CD4-positive, alpha-beta T cell treated with Interleukin-17A for 1 hour (primary cell): Measurements from ENCODE around the gene OR6Y1.

Experiments used
- DNase-seq: peaks from one replicate; pipeline ENCODE4 v3.0.0-alpha.2; 2020

OR6Y1 gene

DNA sequence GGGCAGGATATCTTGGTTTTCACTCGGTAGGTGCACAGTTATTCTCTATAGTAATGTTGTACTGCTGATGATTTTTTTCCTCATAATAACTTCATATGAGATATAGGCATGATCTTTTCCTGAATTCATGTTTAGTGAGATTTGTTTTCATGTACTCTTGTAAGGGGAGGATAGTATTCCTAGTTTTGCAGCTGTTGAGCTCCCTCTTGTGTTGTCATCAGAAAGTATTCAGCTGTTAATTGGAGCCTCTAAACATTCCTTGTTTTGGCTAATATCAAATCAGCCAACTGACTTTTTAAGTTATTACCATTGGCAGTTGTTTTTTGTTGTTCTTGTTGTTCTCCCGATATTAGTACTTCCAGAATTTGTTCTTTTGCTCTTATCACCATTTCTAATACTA is 57.8 kb downstream of the OR6Y1 start:
- DNase-seq: no peak

DNA sequence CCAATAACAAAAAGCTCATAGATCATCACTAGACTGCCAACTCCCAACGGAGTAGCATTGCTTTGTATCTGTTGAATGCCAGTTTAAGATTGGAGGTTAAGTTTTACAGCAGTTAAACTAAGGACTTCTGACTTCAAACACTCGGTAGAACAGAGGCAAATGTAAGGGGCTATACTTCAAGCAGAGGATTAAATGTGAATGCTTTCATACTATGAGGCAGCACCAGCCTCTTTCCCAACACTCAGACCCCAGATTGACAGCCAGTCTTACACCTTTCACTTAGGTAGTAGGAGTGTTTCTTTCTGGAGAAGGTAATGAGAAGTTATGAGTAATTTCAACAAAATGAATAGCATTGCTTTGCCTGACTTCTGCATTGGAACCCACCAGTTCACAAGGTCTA is 59.4 kb downstream of the OR6Y1 start:
- DNase-seq: no peak
